H9 (cell line): ENCODE measurements around the gene SMYD4. TPM values are rescaled to one million over a fixed set of nuclear protein-coding genes. Genes with fewer than 3 reads are reported as not detected.

ENCODE experiments used
- DNase-seq: peaks from one replicate; pipeline ENCODE4 v3.0.0-alpha.2; 2017
- H2AFZ ChIP-seq: one replicate; pipeline ENCODE4 v1.6.1; 2013; ENCODE audit warnings: mild to moderate bottlenecking, low read length, control low read depth, moderate library complexity
- H2AK5ac ChIP-seq: 2 replicates; pipeline ENCODE4 v1.6.1; 2013; ENCODE audit warnings: low read length, control low read depth, mixed read lengths; ENCODE audit not compliant: insufficient read length
- H2BK120ac ChIP-seq: one replicate; pipeline ENCODE4 v1.6.1; 2013; ENCODE audit warnings: low read depth, mild to moderate bottlenecking, low read length, control low read depth, inconsistent platforms; ENCODE audit not compliant: poor library complexity, severe bottlenecking
- H2BK12ac ChIP-seq: 2 replicates; pipeline ENCODE4 v1.6.1; 2013; ENCODE audit warnings: low read length, control low read depth, mixed read lengths, low read depth; ENCODE audit not compliant: insufficient read length
- H2BK15ac ChIP-seq: 2 replicates; pipeline ENCODE4 v1.6.1; 2013; ENCODE audit warnings: low read depth, low read length, control low read depth
- H2BK20ac ChIP-seq: one replicate; pipeline ENCODE4 v1.6.1; 2013; ENCODE audit warnings: low read depth, mild to moderate bottlenecking, low read length, control low read depth, inconsistent platforms; ENCODE audit not compliant: poor library complexity, severe bottlenecking
- H2BK5ac ChIP-seq: 2 replicates; pipeline ENCODE4 v1.6.1; 2013; ENCODE audit warnings: low read length, control low read depth, mixed read lengths; ENCODE audit not compliant: insufficient read length
- H3K14ac ChIP-seq: 2 replicates; pipeline ENCODE4 v1.6.1; 2013; ENCODE audit warnings: low read length, control low read depth; ENCODE audit not compliant: insufficient read depth
- H3K18ac ChIP-seq: 2 replicates; pipeline ENCODE4 v1.6.1; 2013; ENCODE audit warnings: low read depth, mild to moderate bottlenecking, mixed read lengths, low read length, control low read depth; ENCODE audit not compliant: insufficient read length
- H3K23ac ChIP-seq: 2 replicates; pipeline ENCODE4 v1.6.1; 2013; ENCODE audit warnings: low read length, control low read depth, mixed read lengths, low read depth; ENCODE audit not compliant: insufficient read length
- H3K23me2 ChIP-seq: 2 replicates; pipeline ENCODE4 v1.6.1; 2013; ENCODE audit warnings: low read depth, mild to moderate bottlenecking, mixed read lengths, low read length, control low read depth; ENCODE audit not compliant: insufficient read length, poor library complexity, severe bottlenecking
- H3K27ac ChIP-seq: 2 replicates; pipeline ENCODE4 v1.5.1; 2013; ENCODE audit warnings: low read length, control low read depth, mixed read lengths, low read depth; ENCODE audit not compliant: insufficient read length
- H3K27me3 ChIP-seq: 2 replicates; pipeline ENCODE4 v1.6.1; 2013; ENCODE audit warnings: low read length, control low read depth, inconsistent platforms; ENCODE audit not compliant: insufficient read depth
- H3K4ac ChIP-seq: 2 replicates; pipeline ENCODE4 v1.6.1; 2013; ENCODE audit warnings: low read depth, mild to moderate bottlenecking, control low read depth, inconsistent platforms, low read length, moderate library complexity
- H3K4me1 ChIP-seq: 2 replicates; pipeline ENCODE4 v1.6.1; 2013; ENCODE audit warnings: low read length, control low read depth, inconsistent platforms; ENCODE audit not compliant: insufficient read depth
- H3K4me2 ChIP-seq: 2 replicates; pipeline ENCODE4 v1.6.1; 2013; ENCODE audit warnings: low read length, control low read depth, mixed read lengths; ENCODE audit not compliant: insufficient read length, insufficient read depth
- H3K56ac ChIP-seq: 2 replicates; pipeline ENCODE4 v1.6.1; 2013; ENCODE audit warnings: low read depth, mild to moderate bottlenecking, mixed read lengths, low read length, control low read depth; ENCODE audit not compliant: insufficient read length
- H3K79me1 ChIP-seq: 2 replicates; pipeline ENCODE4 v1.6.1; 2013; ENCODE audit warnings: low read depth, mild to moderate bottlenecking, moderate library complexity, low read length, control low read depth, inconsistent platforms; ENCODE audit not compliant: insufficient read depth, poor library complexity, severe bottlenecking
- H3K79me2 ChIP-seq: 2 replicates; pipeline ENCODE4 v1.6.1; 2013; ENCODE audit warnings: low read length, control low read depth, inconsistent platforms; ENCODE audit not compliant: insufficient read depth
- H3K9ac ChIP-seq: 2 replicates; pipeline ENCODE4 v1.6.1; 2013; ENCODE audit warnings: low read length, control low read depth, mixed read lengths; ENCODE audit not compliant: insufficient read length; ENCODE audit errors: extremely low read depth
- H3K9me3 ChIP-seq: one replicate; pipeline ENCODE4 v1.6.1; 2013; ENCODE audit warnings: low read depth, low read length, inconsistent platforms; ENCODE audit not compliant: control insufficient read depth
- H3T11ph ChIP-seq: one replicate; pipeline ENCODE4 v1.6.1; 2013; ENCODE audit warnings: mild to moderate bottlenecking, low read length, control low read depth, inconsistent platforms
- H4K20me1 ChIP-seq: one replicate; pipeline ENCODE4 v1.6.1; 2013; ENCODE audit not compliant: control insufficient read depth, insufficient read length, insufficient read depth
- H4K5ac ChIP-seq: 2 replicates; pipeline ENCODE4 v1.6.1; 2013; ENCODE audit warnings: low read depth, mild to moderate bottlenecking, mixed read lengths, low read length, control low read depth; ENCODE audit not compliant: insufficient read length
- H4K8ac ChIP-seq: replicated peaks from 2 replicates; pipeline ENCODE4 v1.6.1; 2013; ENCODE audit warnings: low read length, control low read depth, mixed read lengths, low read depth; ENCODE audit not compliant: insufficient read length
- H4K91ac ChIP-seq: 2 replicates; pipeline ENCODE4 v1.6.1; 2013; ENCODE audit warnings: low read depth, mild to moderate bottlenecking, moderate library complexity, mixed read lengths, low read length, control low read depth; ENCODE audit not compliant: insufficient read length
- H3K27ac Mint-ChIP-seq, 3 experiments: 2 replicates in 2 of 3; 3 replicates in 1 of 3; pipeline ENCODE4 v1.8.0; 2020 to 2021; ENCODE audit warnings: mixed read lengths in 3 of 3, mild to moderate bottlenecking in 1 of 3, moderate library complexity in 1 of 3
- H3K27me3 Mint-ChIP-seq: 2 replicates; pipeline ENCODE4 v1.8.0; 2021; ENCODE audit warnings: low read depth, mild to moderate bottlenecking, moderate library complexity, mixed read lengths
- H3K36me3 Mint-ChIP-seq, 3 experiments: 2 replicates in 2 of 3; 3 replicates in 1 of 3; pipeline ENCODE4 v1.8.0; 2020 to 2021; ENCODE audit warnings: low read depth in 3 of 3, mixed read lengths in 3 of 3; ENCODE audit not compliant: insufficient read depth in 1 of 3
- H3K4me1 Mint-ChIP-seq, 2 experiments: 2 replicates each; pipeline ENCODE4 v1.8.0; 2020; ENCODE audit warnings: mixed read lengths in 2 of 2
- H3K4me3 Mint-ChIP-seq, 2 experiments: 2 replicates in 1 of 2; 3 replicates in 1 of 2; pipeline ENCODE4 v1.8.0; 2020 to 2021; ENCODE audit warnings: mild to moderate bottlenecking in 2 of 2, mixed read lengths in 2 of 2, moderate library complexity in 1 of 2
- H3K9me3 Mint-ChIP-seq, 2 experiments: 2 replicates in 1 of 2; 3 replicates in 1 of 2; pipeline ENCODE4 v1.8.0; 2020; ENCODE audit warnings: mild to moderate bottlenecking in 2 of 2, mixed read lengths in 2 of 2, moderate library complexity in 1 of 2
- WGBS: extraction: QIAGEN DNeasy Blood & Tissue Kit; methylation state at CpG from one replicate; pipeline ENCODE4 v1.1.7; 2013; ENCODE audit warnings: missing lambda C conversion rate, low lambda C conversion rate, mixed read lengths; ENCODE audit not compliant: insufficient read length; ENCODE audit errors: extremely low coverage; 5-methylcytosine and 5-hydroxymethylcytosine counted together
- total RNA-seq: library from RNA; stranded (reverse); gene quantifications from 2 replicates; pipeline ENCODE4 v1.2.1, GENCODE V29; 2021
- TF ChIP-seq, protein P1 (sequence below): fragments of 200-600 bp; sonication (generic); conservative IDR thresholded peaks from 3 replicates; pipeline ENCODE4 v1.8.0; 2021; ENCODE audit warnings: antibody characterized with exemption, mild to moderate bottlenecking

The SMYD4 gene
- total RNA-seq, 1 experiment from 2014 or later: 28.8 TPM

- H3K27me3 ChIP-seq: no peaks in the 10 kb centered on the region
- H3K27ac Mint-ChIP-seq: no peak overlapping the region
- no peak overlapping the region for H3K4ac ChIP-seq
- H3K9me3 ChIP-seq: no peaks in the 10 kb centered on the region
- no peak overlapping the region for H4K5ac ChIP-seq
- no peak overlapping the region for H2BK15ac ChIP-seq
- no peak overlapping the region for H4K8ac ChIP-seq
- H3K27me3 Mint-ChIP-seq: no peaks in the 10 kb centered on the region; the same call in none of the 2 replicates
- no peak overlapping the region for H4K91ac ChIP-seq
- H2AK5ac ChIP-seq: no peak overlapping the region
- H2AFZ ChIP-seq: no peak overlapping the region
- no peak overlapping the region for H3K4me3 Mint-ChIP-seq
- H3K79me2 ChIP-seq: no peaks in the 10 kb centered on the region
- no peaks in the 10 kb centered on the region for H3K9me3 Mint-ChIP-seq
- no CpG with 5 or more reads among the region's 20 CpGs for WGBS
- H3K56ac ChIP-seq: no peak overlapping the region
- H4K20me1 ChIP-seq: no peaks in the 10 kb centered on the region
- DNase-seq: no peak
- no peak overlapping the region for H2BK120ac ChIP-seq
- no peaks in the 10 kb centered on the region for H3K4me1 ChIP-seq
- no peak overlapping the region for H3K14ac ChIP-seq
- no peak overlapping the region for H3K23ac ChIP-seq
- TF ChIP-seq, protein P1, sequence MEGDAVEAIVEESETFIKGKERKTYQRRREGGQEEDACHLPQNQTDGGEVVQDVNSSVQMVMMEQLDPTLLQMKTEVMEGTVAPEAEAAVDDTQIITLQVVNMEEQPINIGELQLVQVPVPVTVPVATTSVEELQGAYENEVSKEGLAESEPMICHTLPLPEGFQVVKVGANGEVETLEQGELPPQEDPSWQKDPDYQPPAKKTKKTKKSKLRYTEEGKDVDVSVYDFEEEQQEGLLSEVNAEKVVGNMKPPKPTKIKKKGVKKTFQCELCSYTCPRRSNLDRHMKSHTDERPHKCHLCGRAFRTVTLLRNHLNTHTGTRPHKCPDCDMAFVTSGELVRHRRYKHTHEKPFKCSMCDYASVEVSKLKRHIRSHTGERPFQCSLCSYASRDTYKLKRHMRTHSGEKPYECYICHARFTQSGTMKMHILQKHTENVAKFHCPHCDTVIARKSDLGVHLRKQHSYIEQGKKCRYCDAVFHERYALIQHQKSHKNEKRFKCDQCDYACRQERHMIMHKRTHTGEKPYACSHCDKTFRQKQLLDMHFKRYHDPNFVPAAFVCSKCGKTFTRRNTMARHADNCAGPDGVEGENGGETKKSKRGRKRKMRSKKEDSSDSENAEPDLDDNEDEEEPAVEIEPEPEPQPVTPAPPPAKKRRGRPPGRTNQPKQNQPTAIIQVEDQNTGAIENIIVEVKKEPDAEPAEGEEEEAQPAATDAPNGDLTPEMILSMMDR: no peak
- no peak overlapping the region for H2BK20ac ChIP-seq
- peaks cover 23 to 28% of the 10 kb centered on the region in 2 experiments for H3K4me1 Mint-ChIP-seq
- no peak overlapping the region for H2BK12ac ChIP-seq
- no peak overlapping the region for H3K27ac ChIP-seq
- no peak overlapping the region for H2BK5ac ChIP-seq
- H3K9ac ChIP-seq: no peak overlapping the region
- H3T11ph ChIP-seq: no peak overlapping the region
- H3K36me3 Mint-ChIP-seq: no peaks in the 10 kb centered on the region
- no peak overlapping the region for H3K18ac ChIP-seq
- no peak overlapping the region for H3K4me2 ChIP-seq
- no peaks in the 10 kb centered on the region for H3K79me1 ChIP-seq
- no peaks in the 10 kb centered on the region for H3K23me2 ChIP-seq
These were observed 74.4 kb downstream of the SMYD4 start for GRCh38 chr17:1755252-1755826.
